Cortex of kidney (tissue), 1 donor: ENCODE results near the gene PSMD5.

Experiments
- DNase-seq: peaks from one replicate; lab custom pipeline; 2025; lab: John Stamatoyannopoulos, UW

PSMD5 gene

GRCh38 chr9:120855827-120856670 is 13.3 kb upstream of the PSMD5 start:
- no peak for DNase-seq

GRCh38 chr9:120854596-120855327 is 12.0 kb upstream of the PSMD5 start:
- DNase-seq, result no peak

- no peak for DNase-seq
These were observed 10.5 kb upstream of the PSMD5 start for GRCh38 chr9:120853198-120853597.

- no peak for DNase-seq
These were observed 9.7 kb upstream of the PSMD5 start for GRCh38 chr9:120852240-120853010.

GRCh38 chr9:120851449-120851848 is 8.7 kb upstream of the PSMD5 start:
- DNase-seq, result no peak

GRCh38 chr9:120850315-120850714 is 7.6 kb upstream of the PSMD5 start:
- no peak for DNase-seq

- DNase-seq, result no peak
These were observed 4.2 kb upstream of the PSMD5 start for GRCh38 chr9:120846906-120847305.

GRCh38 chr9:120846251-120846889 is 3.6 kb upstream of the PSMD5 start:
- no peak for DNase-seq

- no peak for DNase-seq
These were observed 2.5 kb upstream of the PSMD5 start for GRCh38 chr9:120845255-120845654.

GRCh38 chr9:120841930-120842684 is 615 bp downstream of the PSMD5 start:
- DNase-seq, result no peak

- no peak for DNase-seq
These were observed 3.6 kb downstream of the PSMD5 start for GRCh38 chr9:120839146-120839545.

GRCh38 chr9:120837921-120838320 is 4.8 kb downstream of the PSMD5 start:
- DNase-seq, result no peak

- no peak for DNase-seq
These were observed 9.4 kb downstream of the PSMD5 start for GRCh38 chr9:120833325-120833724.

GRCh38 chr9:120832807-120833206 is 9.9 kb downstream of the PSMD5 start:
- no peak for DNase-seq

GRCh38 chr9:120830865-120831264 is 11.9 kb downstream of the PSMD5 start:
- DNase-seq, result no peak

- DNase-seq, result no peak
These were observed 12.6 kb downstream of the PSMD5 start for GRCh38 chr9:120830151-120830550.

GRCh38 chr9:120829650-120830049 is 13.1 kb downstream of the PSMD5 start:
- no peak for DNase-seq

- DNase-seq, result no peak
These were observed 22.6 kb downstream of the PSMD5 start for GRCh38 chr9:120820095-120820494.

GRCh38 chr9:120818595-120818994 is 24.1 kb downstream of the PSMD5 start:
- DNase-seq, result no peak

- no peak for DNase-seq
These were observed 27.6 kb downstream of the PSMD5 start for GRCh38 chr9:120815075-120815474.

GRCh38 chr9:120808931-120809330 is 33.8 kb downstream of the PSMD5 start:
- DNase-seq, result no peak
